Ishikawa (cell line): Measurements from ENCODE around the gene PRDM16.

ENCODE experiments used
- CEBPB ChIP-seq: IDR thresholded peaks from 2 replicates; pipeline ENCODE4 v1.6.1; 2012
- CREB1 ChIP-seq: IDR thresholded peaks from 2 replicates; pipeline ENCODE4 v1.6.1; 2012; ENCODE audit warnings: low read depth
- ZBTB7A ChIP-seq: IDR thresholded peaks from 2 replicates; pipeline ENCODE4 v1.6.1; 2012; ENCODE audit warnings: low read depth
- TF ChIP-seq, protein P1 (sequence below): IDR thresholded peaks from 2 replicates; pipeline ENCODE4 v1.6.1; 2012; ENCODE audit warnings: low read depth, mild to moderate bottlenecking

- TF ChIP-seq, protein P1, sequence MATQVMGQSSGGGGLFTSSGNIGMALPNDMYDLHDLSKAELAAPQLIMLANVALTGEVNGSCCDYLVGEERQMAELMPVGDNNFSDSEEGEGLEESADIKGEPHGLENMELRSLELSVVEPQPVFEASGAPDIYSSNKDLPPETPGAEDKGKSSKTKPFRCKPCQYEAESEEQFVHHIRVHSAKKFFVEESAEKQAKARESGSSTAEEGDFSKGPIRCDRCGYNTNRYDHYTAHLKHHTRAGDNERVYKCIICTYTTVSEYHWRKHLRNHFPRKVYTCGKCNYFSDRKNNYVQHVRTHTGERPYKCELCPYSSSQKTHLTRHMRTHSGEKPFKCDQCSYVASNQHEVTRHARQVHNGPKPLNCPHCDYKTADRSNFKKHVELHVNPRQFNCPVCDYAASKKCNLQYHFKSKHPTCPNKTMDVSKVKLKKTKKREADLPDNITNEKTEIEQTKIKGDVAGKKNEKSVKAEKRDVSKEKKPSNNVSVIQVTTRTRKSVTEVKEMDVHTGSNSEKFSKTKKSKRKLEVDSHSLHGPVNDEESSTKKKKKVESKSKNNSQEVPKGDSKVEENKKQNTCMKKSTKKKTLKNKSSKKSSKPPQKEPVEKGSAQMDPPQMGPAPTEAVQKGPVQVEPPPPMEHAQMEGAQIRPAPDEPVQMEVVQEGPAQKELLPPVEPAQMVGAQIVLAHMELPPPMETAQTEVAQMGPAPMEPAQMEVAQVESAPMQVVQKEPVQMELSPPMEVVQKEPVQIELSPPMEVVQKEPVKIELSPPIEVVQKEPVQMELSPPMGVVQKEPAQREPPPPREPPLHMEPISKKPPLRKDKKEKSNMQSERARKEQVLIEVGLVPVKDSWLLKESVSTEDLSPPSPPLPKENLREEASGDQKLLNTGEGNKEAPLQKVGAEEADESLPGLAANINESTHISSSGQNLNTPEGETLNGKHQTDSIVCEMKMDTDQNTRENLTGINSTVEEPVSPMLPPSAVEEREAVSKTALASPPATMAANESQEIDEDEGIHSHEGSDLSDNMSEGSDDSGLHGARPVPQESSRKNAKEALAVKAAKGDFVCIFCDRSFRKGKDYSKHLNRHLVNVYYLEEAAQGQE: no peak
- TF ChIP-seq ZBTB7A (no peak), CREB1 (no peak), CEBPB (no peak)
These were observed 277.5 kb downstream of the PRDM16 start for GRCh38 chr1:3346478-3346877.
